CD14-positive monocyte (primary cell): Measurements from ENCODE around the gene DCTN1. TPM values are rescaled to one million over a fixed set of nuclear protein-coding genes. Genes with fewer than 3 reads are reported as not detected.

ENCODE experiments used
- DNase-seq, 3 donors: peaks; one replicate each; pipeline ENCODE4 v3.0.0-alpha.2; 2011 to 2022
- H2AFZ ChIP-seq: 2 replicates; pipeline ENCODE4 v1.6.0; 2012; ENCODE audit warnings: mild to moderate bottlenecking, low read depth, low read length, inconsistent platforms; ENCODE audit not compliant: insufficient read depth, poor library complexity, severe bottlenecking
- H3K27ac ChIP-seq, 2 donors: 1 replicate in 1 of 2; 2 replicates in 1 of 2; pipeline ENCODE4 v1.5.1; 2012 to 2013; ENCODE audit warnings: low read length in 2 of 2, control low read depth in 1 of 2, inconsistent platforms in 1 of 2, low read depth in 1 of 2, mild to moderate bottlenecking in 1 of 2
- H3K27me3 ChIP-seq, 2 donors: one replicate each; pipeline versions ENCODE4 v1.6.0 to v1.6.1; 2011 to 2013; ENCODE audit warnings: low read length in 2 of 2; ENCODE audit not compliant: control insufficient read depth in 2 of 2, insufficient read depth in 2 of 2
- H3K36me3 ChIP-seq, 2 donors: replicated peaks in 1 of 2; 1 replicate in 1 of 2; 2 replicates in 1 of 2; pipeline versions ENCODE4 v1.5.1 to v1.6.1; 2012 to 2013; ENCODE audit warnings: low read length in 2 of 2, control low read depth in 1 of 2, inconsistent platforms in 1 of 2, mild to moderate bottlenecking in 1 of 2; ENCODE audit not compliant: insufficient read depth in 2 of 2, control insufficient read depth in 1 of 2
- H3K4me1 ChIP-seq, 2 donors: 1 replicate in 1 of 2; 2 replicates in 1 of 2; pipeline versions ENCODE4 v1.5.1 to v1.6.1; 2012 to 2013; ENCODE audit warnings: low read length in 2 of 2, control low read depth in 1 of 2, inconsistent platforms in 1 of 2, mild to moderate bottlenecking in 1 of 2, moderate library complexity in 1 of 2; ENCODE audit not compliant: insufficient read depth in 2 of 2, control insufficient read depth in 1 of 2
- H3K4me2 ChIP-seq: replicated peaks from 2 replicates; pipeline ENCODE3; 2012; ENCODE audit warnings: low read length, moderate library complexity, mild to moderate bottlenecking; ENCODE audit not compliant: poor library complexity, severe bottlenecking; ENCODE audit errors: extremely low read depth
- H3K4me3 ChIP-seq, 3 experiments: fragments of 200-600 bp in 1 of 3; sonication (generic) in 1 of 3; replicated peaks in 1 of 3; 1 replicate in 2 of 3; 2 replicates in 1 of 3; pipeline ENCODE4 v1.5.1; 2011 to 2013; ENCODE audit warnings: low read length in 3 of 3, mild to moderate bottlenecking in 3 of 3, control low read depth in 2 of 3, low read depth in 2 of 3, inconsistent platforms in 1 of 3, moderate library complexity in 1 of 3
- H3K79me2 ChIP-seq: 2 replicates; pipeline ENCODE4 v1.6.0; 2012; ENCODE audit warnings: mild to moderate bottlenecking, control low read depth, inconsistent platforms, low read length, moderate library complexity; ENCODE audit not compliant: insufficient read depth
- H3K9ac ChIP-seq: 2 replicates; pipeline ENCODE4 v1.6.0; 2017; ENCODE audit warnings: low read length, mild to moderate bottlenecking; ENCODE audit not compliant: insufficient read depth, poor library complexity, severe bottlenecking
- H3K9me3 ChIP-seq, 2 donors: replicated peaks in 1 of 2; 1 replicate in 1 of 2; 2 replicates in 1 of 2; pipeline versions ENCODE4 v1.5.1 to v1.6.1; 2012 to 2013; ENCODE audit warnings: low read length in 2 of 2, control low read depth in 1 of 2; ENCODE audit not compliant: control insufficient read depth in 1 of 2, insufficient read depth in 1 of 2
- H4K20me1 ChIP-seq: 2 replicates; pipeline ENCODE4 v1.6.0; 2012; ENCODE audit warnings: mild to moderate bottlenecking, low read length, control low read depth, moderate library complexity; ENCODE audit not compliant: insufficient read depth
- H3K27ac Mint-ChIP-seq, 7 donors: one replicate each; pipeline ENCODE4 v1.8.0; 2020; ENCODE audit warnings: mild to moderate bottlenecking in 7 of 7, mixed read lengths in 7 of 7, moderate library complexity in 6 of 7, inconsistent platforms in 2 of 7
- H3K27me3 Mint-ChIP-seq, 3 donors: one replicate each; pipeline ENCODE4 v1.8.0; 2021 to 2022; ENCODE audit warnings: low read depth in 3 of 3, mild to moderate bottlenecking in 3 of 3, mixed read lengths in 3 of 3, moderate library complexity in 3 of 3, inconsistent platforms in 1 of 3
- H3K36me3 Mint-ChIP-seq, 2 donors: one replicate each; pipeline ENCODE4 v1.8.0; 2020; ENCODE audit warnings: mixed read lengths in 2 of 2, inconsistent platforms in 1 of 2, mild to moderate bottlenecking in 1 of 2
- H3K4me1 Mint-ChIP-seq: one replicate; pipeline ENCODE4 v1.8.0; 2020; ENCODE audit warnings: mild to moderate bottlenecking, mixed read lengths
- H3K4me3 Mint-ChIP-seq, 2 donors: one replicate each; pipeline ENCODE4 v1.8.0; 2020; ENCODE audit warnings: mild to moderate bottlenecking in 2 of 2, mixed read lengths in 2 of 2, moderate library complexity in 1 of 2
- H3K9me3 Mint-ChIP-seq, 7 donors: one replicate each; pipeline ENCODE4 v1.8.0; 2020 to 2022; ENCODE audit warnings: mixed read lengths in 7 of 7, mild to moderate bottlenecking in 6 of 7, moderate library complexity in 6 of 7, inconsistent platforms in 2 of 7
- WGBS: methylation state at CpG from one replicate; pipeline ENCODE4 v1.1.5; 2013; ENCODE audit warnings: missing lambda C conversion rate; ENCODE audit not compliant: insufficient coverage; 5-methylcytosine and 5-hydroxymethylcytosine counted together
- intact Hi-C, 2 donors: fragments of 100-400 bp; cut with micrococcal nuclease; formaldehyde crosslinking; loops; one replicate each; pipeline versions ENCODE4 v1.15.0 to v1.15.1; 2023
- polyA plus RNA-seq, 3 donors: library from polyadenylated mRNA; depleted of rRNA in 1 of 3; unstranded in 2 of 3; stranded (reverse) in 1 of 3; fragments of 300-500 nt in 2 of 3; fragments of >200 nt in 1 of 3; fragmentation: Illumina TruSeq in 2 of 3; gene quantifications; 1 replicate in 2 of 3; 2 replicates in 1 of 3; pipeline ENCODE4 v1.2.3, GENCODE V29; 2012 to 2021
- TF ChIP-seq, protein P1 (sequence below): fragments of 200-600 bp; IDR thresholded peaks from one replicate; pipeline ENCODE4 v1.8.0; 2022; ENCODE audit warnings: antibody characterized with exemption, mild to moderate bottlenecking

DCTN1 gene
- polyA plus RNA-seq, 3 donors = 27.7 to 45.5 (median 45.5) TPM

DNA sequence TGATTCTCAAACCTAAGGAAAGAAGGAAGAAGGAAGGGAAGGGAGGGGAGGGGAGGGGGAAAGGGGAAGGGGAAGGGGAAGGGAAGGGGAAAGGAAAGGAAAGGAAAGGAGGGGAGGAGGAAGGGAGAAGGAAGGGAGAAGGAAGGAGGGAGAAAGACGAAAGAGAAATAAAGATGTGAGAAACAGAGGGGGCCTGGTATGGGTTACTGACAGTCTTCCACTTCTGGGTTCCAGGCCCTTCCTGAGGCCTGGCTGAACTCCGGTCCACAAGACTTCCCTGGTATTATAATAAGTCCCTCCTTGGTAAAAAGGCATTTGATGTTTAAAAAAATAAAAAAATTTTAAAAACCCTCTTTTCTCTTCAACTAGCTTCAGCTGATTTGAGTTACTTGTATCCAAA lies 54.3 kb downstream of the DCTN1 start:
- Histone ChIP-seq H3K27ac (no peak overlapping the region), H3K27me3 (no peaks in the 10 kb centered on the region), H3K36me3 (no peaks in the 10 kb centered on the region), H4K20me1 (no peaks in the 10 kb centered on the region), H3K4me2 (no peak overlapping the region), H3K79me2 (no peaks in the 10 kb centered on the region), H3K9me3 (no peaks in the 10 kb centered on the region), H3K9ac (no peak overlapping the region), H2AFZ (no peak overlapping the region), H3K4me3 (no peak overlapping the region), H3K4me1 (no peaks in the 10 kb centered on the region)
- Mint-ChIP-seq H3K9me3 (no peaks in the 10 kb centered on the region), H3K27me3 (no peaks in the 10 kb centered on the region), H3K27ac (no peak overlapping the region), H3K36me3 (no peaks in the 10 kb centered on the region), H3K4me3 (no peak overlapping the region), H3K4me1 (no peaks in the 10 kb centered on the region)
- no peak for DNase-seq
- WGBS = 100% methylated on average over 1 of the region's 2 CpGs
- intact Hi-C loops = no loop called here
- TF ChIP-seq, protein P1, sequence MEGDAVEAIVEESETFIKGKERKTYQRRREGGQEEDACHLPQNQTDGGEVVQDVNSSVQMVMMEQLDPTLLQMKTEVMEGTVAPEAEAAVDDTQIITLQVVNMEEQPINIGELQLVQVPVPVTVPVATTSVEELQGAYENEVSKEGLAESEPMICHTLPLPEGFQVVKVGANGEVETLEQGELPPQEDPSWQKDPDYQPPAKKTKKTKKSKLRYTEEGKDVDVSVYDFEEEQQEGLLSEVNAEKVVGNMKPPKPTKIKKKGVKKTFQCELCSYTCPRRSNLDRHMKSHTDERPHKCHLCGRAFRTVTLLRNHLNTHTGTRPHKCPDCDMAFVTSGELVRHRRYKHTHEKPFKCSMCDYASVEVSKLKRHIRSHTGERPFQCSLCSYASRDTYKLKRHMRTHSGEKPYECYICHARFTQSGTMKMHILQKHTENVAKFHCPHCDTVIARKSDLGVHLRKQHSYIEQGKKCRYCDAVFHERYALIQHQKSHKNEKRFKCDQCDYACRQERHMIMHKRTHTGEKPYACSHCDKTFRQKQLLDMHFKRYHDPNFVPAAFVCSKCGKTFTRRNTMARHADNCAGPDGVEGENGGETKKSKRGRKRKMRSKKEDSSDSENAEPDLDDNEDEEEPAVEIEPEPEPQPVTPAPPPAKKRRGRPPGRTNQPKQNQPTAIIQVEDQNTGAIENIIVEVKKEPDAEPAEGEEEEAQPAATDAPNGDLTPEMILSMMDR = no peak

DNA sequence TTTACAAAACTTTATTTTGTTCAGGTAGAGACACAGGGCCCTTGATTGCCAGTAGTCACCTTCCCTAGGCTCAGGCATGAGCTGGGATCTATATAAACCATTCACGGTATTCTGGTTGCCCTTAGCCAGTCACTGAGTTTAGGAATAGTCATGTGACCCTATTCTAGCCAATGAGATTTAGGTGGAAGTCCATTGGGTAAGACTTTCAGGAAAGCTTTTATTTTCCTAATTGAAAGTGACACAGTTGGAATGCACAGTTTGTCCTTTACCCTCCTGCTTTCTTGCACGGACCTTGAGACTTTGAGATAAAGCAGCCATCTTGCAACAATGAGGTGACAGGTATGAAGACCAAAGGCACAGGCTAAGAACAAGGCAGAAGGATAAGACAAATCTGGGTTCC lies 58.4 kb downstream of the DCTN1 start:
- intact Hi-C loops = no loop called here
- no peaks in the 10 kb centered on the region for H3K27me3 Mint-ChIP-seq
- H3K9ac ChIP-seq = no peak overlapping the region
- H2AFZ ChIP-seq = no peak overlapping the region
- no peak overlapping the region for H3K27ac Mint-ChIP-seq
- H4K20me1 ChIP-seq = no peaks in the 10 kb centered on the region
- no peak overlapping the region for H3K4me3 ChIP-seq
- no peak overlapping the region for H3K4me2 ChIP-seq
- no peaks in the 10 kb centered on the region for H3K36me3 Mint-ChIP-seq
- peaks cover 0 to 3% (median 0%) of the 10 kb centered on the region in 7 donors for H3K9me3 Mint-ChIP-seq
- H3K9me3 ChIP-seq = no peaks in the 10 kb centered on the region
- no peaks in the 10 kb centered on the region for H3K4me1 ChIP-seq
- no peaks in the 10 kb centered on the region for H3K27me3 ChIP-seq
- no peaks in the 10 kb centered on the region for H3K4me1 Mint-ChIP-seq
- no peak for DNase-seq
- H3K79me2 ChIP-seq = no peaks in the 10 kb centered on the region
- no peaks in the 10 kb centered on the region for H3K36me3 ChIP-seq
- no peak overlapping the region for H3K27ac ChIP-seq
- TF ChIP-seq, protein P1 = no peak
- WGBS = 100% methylated on average over 1 of the region's 2 CpGs
- no peak overlapping the region for H3K4me3 Mint-ChIP-seq
